Right lobe of liver (tissue), 4 donors: ENCODE results near the gene RNF13.

Source experiments
- CTCF ChIP-seq, 4 donors: fragments of 200-600 bp in 3 of 4; fragments of 450-650 bp in 1 of 4; IDR thresholded peaks; one replicate each; pipeline versions ENCODE4 v1.5.1 to v1.8.0; 2016 to 2022; ENCODE audit warnings: antibody characterized with exemption in 4 of 4, mild to moderate bottlenecking in 2 of 4
- POLR2A ChIP-seq: fragments of 450-650 bp; IDR thresholded peaks from one replicate; pipeline ENCODE4 v1.6.1; 2017; ENCODE audit warnings: antibody characterized with exemption, mild to moderate bottlenecking
- donor health status: DM: no; HTN: no; CAD: no.
- donor health status: DM: no; HTN: no; CAD: no.
- donor health status: DM: no; HTN: yes; CAD: no.

- TF ChIP-seq CTCF (IDR thresholded peaks at IDR 0.05) = no peak
- no peak for TF ChIP-seq POLR2A
These were observed 193.8 kb downstream of the RNF13 start for GRCh38 chr3:150006794-150007193.
